ENCODE results near the gene KDM5B.

KDM5B gene

GRCh38 chr1:202711949-202712635 is 96.1 kb downstream of the KDM5B start:
- DNase-seq (ENCODE audit: low read depth in 2 of 2) = no peak

GRCh38 chr1:202710070-202711045 is 97.9 kb downstream of the KDM5B start, which contains the start of gene SYT2:
Gene SYT2, minus strand, starts transcription at chr1:202710454. Its CDS starts 104,682 bp downstream, at chr1:202605772.
- DNase-seq (ENCODE audit: low read depth in 2 of 2) = no peak

GRCh38 chr1:202709276-202710041 is 98.8 kb downstream of the KDM5B start:
- DNase-seq (ENCODE audit: low read depth in 2 of 2) = no peak

GRCh38 chr1:202708456-202709275 is 99.6 kb downstream of the KDM5B start:
- no peak for DNase-seq (ENCODE audit: low read depth in 2 of 2)

GRCh38 chr1:202706851-202707250 is 101.4 kb downstream of the KDM5B start:
- DNase-seq (ENCODE audit: low read depth in 2 of 2) = no peak

- DNase-seq (ENCODE audit: low read depth in 2 of 2) = no peak
Observed at GRCh38 chr1:202704601-202705000, 103.6 kb downstream of the KDM5B start.

- no peak for DNase-seq (ENCODE audit: low read depth in 2 of 2)
Observed at GRCh38 chr1:202703191-202703590, 105.0 kb downstream of the KDM5B start.

- DNase-seq (ENCODE audit: low read depth in 2 of 2) = no peak
Observed at GRCh38 chr1:202702088-202702487, 106.1 kb downstream of the KDM5B start.

GRCh38 chr1:202701200-202701599 is 107.0 kb downstream of the KDM5B start:
- no peak for DNase-seq (ENCODE audit: low read depth in 2 of 2)

- no peak for DNase-seq (ENCODE audit: low read depth in 2 of 2)
Observed at GRCh38 chr1:202700061-202700460, 108.2 kb downstream of the KDM5B start.

GRCh38 chr1:202698276-202698675 is 109.9 kb downstream of the KDM5B start:
- no peak for DNase-seq (ENCODE audit: low read depth in 2 of 2)

GRCh38 chr1:202697038-202697437 is 111.2 kb downstream of the KDM5B start:
- DNase-seq (ENCODE audit: low read depth in 2 of 2) = no peak

GRCh38 chr1:202694314-202694713 is 113.9 kb downstream of the KDM5B start:
- DNase-seq (ENCODE audit: low read depth in 2 of 2) = no peak

GRCh38 chr1:202692959-202693555 is 115.2 kb downstream of the KDM5B start:
- peak in 1 of 2 donors; percentile 21 for DNase-seq (ENCODE audit: low read depth in 2 of 2)

GRCh38 chr1:202691816-202692215 is 116.4 kb downstream of the KDM5B start:
- no peak for DNase-seq (ENCODE audit: low read depth in 2 of 2)

- DNase-seq (ENCODE audit: low read depth in 2 of 2) = no peak
Observed at GRCh38 chr1:202689493-202690342, 118.5 kb downstream of the KDM5B start.

GRCh38 chr1:202689082-202689481 is 119.1 kb downstream of the KDM5B start:
- no peak for DNase-seq (ENCODE audit: low read depth in 2 of 2)

GRCh38 chr1:202688401-202688800 is 119.8 kb downstream of the KDM5B start:
- no peak for DNase-seq (ENCODE audit: low read depth in 2 of 2)

- no peak for DNase-seq (ENCODE audit: low read depth in 2 of 2)
Observed at GRCh38 chr1:202687798-202688197, 120.4 kb downstream of the KDM5B start.

- no peak for DNase-seq (ENCODE audit: low read depth in 2 of 2)
Observed at GRCh38 chr1:202687370-202687769, 120.9 kb downstream of the KDM5B start.

Data from stimulated activated CD8-positive, alpha-beta memory T cell treated with anti-CD3 and anti-CD28 coated beads, Interleukin-15, amount 100 ng/mL, for 4 hours (primary cell).